HG03565 (cell line): ENCODE results near the gene CC2D1B.

ENCODE experiments used
- ATAC-seq: cut with Tn5 transposase; IDR thresholded peaks from one replicate; pipeline ENCODE4 v1.9.1; 2021; ENCODE audit warnings: mild to moderate bottlenecking, moderate library complexity; ENCODE audit not compliant: unreplicated experiment

The CC2D1B gene

GRCh38 chr1:52360595-52360968, 5.4 kb downstream of the CC2D1B start:
- ATAC-seq = no peak

GRCh38 chr1:52359676-52360594, 6.1 kb downstream of the CC2D1B start:
- ATAC-seq = no peak

DNA sequence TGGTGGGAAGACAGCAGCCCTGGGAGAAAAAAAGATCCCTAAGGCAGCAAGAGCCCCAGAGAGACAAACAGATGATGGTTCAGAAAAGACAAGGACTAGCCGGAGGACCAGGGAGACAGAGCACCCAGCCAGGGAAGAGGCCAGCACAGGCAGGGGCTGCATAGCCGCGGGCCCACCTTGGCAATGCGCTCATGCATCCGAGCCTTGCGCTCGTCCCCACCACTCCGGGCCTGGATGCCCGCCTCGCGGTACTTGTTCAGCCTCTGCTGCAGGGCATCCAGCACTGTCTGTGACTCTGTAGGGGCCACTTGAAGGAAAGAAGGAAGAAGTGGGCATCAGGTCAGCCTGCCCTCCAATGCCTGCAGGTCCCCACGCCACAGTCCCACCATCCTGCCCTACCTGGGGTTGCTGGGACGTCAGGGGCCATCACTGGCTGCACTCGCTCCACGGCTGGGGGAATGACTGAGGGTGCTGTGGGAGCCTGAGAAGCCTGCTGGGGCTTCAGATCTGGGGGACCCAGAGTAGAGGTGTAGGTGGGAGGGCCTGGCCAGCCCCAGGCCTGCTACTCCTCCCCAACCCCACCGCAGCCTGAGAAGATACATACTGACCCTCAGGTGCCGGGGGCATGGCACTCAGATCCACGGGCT, 7.0 kb downstream of the CC2D1B start:
- ATAC-seq = no peak

- no peak for ATAC-seq
These were observed 8.6 kb downstream of the CC2D1B start for GRCh38 chr1:52357397-52357796.

- ATAC-seq = no peak
These were observed 9.1 kb downstream of the CC2D1B start for GRCh38 chr1:52356818-52357355.

GRCh38 chr1:52355847-52356505, 10.0 kb downstream of the CC2D1B start:
- ATAC-seq = no peak

DNA sequence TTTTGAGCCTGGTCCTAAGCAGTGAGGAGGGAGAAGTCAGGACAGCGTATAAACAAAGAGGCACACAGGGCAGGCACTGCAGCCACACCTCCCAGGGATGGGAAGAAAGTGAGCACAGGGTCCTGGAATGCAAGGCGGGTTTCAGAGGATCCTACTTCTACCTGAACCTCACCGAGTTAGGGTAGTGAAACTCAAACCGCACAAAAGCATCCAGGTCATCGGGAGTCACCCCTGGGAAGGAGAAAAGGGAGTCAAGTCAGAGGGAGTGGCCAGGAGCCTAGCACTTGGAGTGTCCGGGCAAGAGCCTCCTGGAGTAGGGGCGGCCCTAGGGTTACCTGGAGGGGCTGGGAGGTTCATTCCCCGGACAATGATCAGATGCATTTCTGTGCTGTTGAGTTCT, 10.6 kb downstream of the CC2D1B start:
- ATAC-seq = no peak

- ATAC-seq = no peak
These were observed 13.3 kb downstream of the CC2D1B start for GRCh38 chr1:52352690-52353089.

GRCh38 chr1:52348704-52349300, 17.2 kb downstream of the CC2D1B start:
- no peak for ATAC-seq

DNA sequence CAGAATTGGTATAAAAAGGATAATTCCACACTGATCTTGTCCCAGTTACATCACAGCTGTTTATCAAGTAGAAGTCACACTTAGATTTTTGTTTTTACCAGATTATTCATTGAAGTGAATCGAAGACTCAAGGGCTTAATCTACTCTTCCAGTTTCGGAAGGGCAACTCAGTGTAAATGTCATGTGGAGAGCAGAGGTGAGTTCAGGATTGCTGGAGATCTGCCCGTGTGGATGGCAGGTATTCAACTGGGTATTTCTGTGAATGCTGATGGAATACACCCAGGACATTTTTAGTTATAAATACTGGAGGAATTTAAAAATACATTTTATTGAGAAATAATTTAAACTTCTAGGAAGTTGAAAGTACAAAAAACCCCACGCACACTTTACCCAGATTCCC, 19.4 kb downstream of the CC2D1B start:
- ATAC-seq = no peak

GRCh38 chr1:52345252-52345651, 20.8 kb downstream of the CC2D1B start:
- ATAC-seq = no peak

DNA sequence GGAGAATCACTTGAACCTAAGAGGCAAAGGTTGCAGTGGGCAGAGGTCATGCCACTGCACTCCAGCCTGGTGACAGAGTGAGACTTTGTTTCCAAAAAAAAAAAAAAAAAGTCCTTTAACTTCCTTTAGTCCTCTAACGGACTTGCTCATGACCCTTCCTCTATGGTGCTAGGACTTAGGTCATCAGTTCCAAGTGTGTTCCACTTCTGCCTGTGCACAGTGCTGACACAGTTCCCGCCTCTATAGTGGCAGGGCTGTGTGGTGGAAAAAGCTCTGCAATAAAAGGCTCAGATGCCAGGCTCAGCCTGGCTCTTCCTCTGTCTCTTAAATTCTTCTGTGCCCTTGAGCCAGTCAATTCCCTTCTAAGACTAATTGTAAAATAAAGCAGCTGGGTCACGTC, 22.0 kb downstream of the CC2D1B start:
- ATAC-seq = no peak

GRCh38 chr1:52341655-52342260, 24.2 kb downstream of the CC2D1B start:
- no peak for ATAC-seq

DNA sequence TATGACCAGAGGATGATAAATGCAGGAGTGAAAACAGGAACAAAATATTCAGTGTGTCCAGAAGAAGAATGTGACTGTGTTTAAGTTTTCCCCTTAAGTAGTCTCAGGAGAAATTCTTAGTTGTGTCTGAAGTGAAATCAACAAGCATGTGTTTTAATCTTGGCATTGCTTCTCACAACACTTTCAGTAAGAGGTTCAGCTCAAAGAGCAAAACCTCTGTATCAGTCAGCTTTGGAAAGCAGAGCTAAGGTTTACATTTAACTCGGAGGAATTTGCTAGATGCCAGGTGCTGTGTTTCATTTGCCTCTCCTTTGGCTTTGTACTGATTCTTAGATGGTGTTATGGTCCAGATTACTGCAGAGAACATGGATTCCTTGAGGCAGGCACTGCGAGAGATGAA, 28.6 kb downstream of the CC2D1B start:
- no peak for ATAC-seq

- ATAC-seq = no peak
These were observed 31.0 kb downstream of the CC2D1B start for GRCh38 chr1:52334906-52335528.

GRCh38 chr1:52332411-52332810, 33.6 kb downstream of the CC2D1B start:
- ATAC-seq = no peak

- ATAC-seq = no peak
These were observed 37.4 kb downstream of the CC2D1B start for GRCh38 chr1:52328615-52329014.

DNA sequence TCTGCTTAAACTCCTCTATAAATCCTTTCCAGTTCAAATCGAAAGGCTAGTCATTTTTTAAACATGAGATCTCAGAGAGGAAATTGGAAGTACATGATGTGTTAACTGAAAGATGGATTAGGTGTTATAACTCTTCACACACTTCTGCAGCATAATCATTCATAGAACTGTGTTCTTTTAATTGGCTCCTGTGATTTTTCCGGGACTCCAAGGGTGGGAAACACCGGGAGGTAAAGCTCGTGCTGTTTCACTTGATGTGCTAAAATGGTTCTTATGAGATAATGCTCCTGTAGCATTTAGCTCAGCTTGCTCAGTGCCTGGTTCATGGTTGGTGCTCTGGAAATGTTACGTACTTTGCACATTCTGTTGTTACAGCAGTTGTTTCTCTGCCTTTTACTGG, 40.2 kb downstream of the CC2D1B start:
- ATAC-seq = no peak

GRCh38 chr1:52323731-52324130, 42.3 kb downstream of the CC2D1B start:
- no peak for ATAC-seq

DNA sequence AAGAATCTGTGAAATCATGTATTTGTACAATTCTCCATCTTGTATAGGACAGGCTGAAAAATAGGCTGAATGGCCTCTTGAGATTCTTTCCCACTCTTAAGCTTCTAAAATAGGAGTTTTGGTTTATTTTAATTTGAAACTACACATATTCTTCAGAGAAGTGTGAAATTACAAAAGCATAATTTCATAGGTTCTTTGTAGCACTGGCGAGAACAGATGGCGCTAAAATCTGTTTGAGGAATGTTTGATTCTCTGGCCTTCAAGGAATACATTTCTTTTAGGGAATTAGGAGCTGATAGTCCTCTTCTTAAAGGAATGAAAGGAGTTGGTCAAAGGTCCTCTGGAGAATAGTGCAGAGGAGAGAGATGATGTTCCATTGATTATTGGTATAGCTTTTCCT, 44.9 kb downstream of the CC2D1B start:
- ATAC-seq = no peak
